OCI-LY1 (cell line): ENCODE results near the gene SOBP.

ENCODE experiments used
- H2AFZ ChIP-seq: fragments of 200-600 bp; sonication (generic), shearing (Covaris generic); 2 replicates; pipeline ENCODE4 v1.6.0; 2014; ENCODE audit warnings: antibody characterized with exemption, mild to moderate bottlenecking, low read length
- H3F3A ChIP-seq: fragments of 200-600 bp; sonication (generic), shearing (Covaris generic); 2 replicates; pipeline ENCODE4 v1.6.0; 2014; ENCODE audit warnings: mild to moderate bottlenecking, antibody characterized with exemption, low read length, moderate library complexity; ENCODE audit not compliant: insufficient read depth
- H3K27ac ChIP-seq: fragments of 200-600 bp; sonication (generic); 2 replicates; pipeline ENCODE4 v1.5.1; 2014; ENCODE audit warnings: low read length, mixed run types, mild to moderate bottlenecking, low read depth; ENCODE audit not compliant: poor library complexity, severe bottlenecking
- H3K27me3 ChIP-seq: fragments of 200-600 bp; sonication (generic); 2 replicates; pipeline ENCODE4 v1.6.0; 2014; ENCODE audit warnings: antibody characterized with exemption, mild to moderate bottlenecking, low read length, moderate library complexity; ENCODE audit not compliant: insufficient read depth
- H3K36me3 ChIP-seq: fragments of 200-600 bp; sonication (generic); 2 replicates; pipeline ENCODE4 v1.6.1; 2014; ENCODE audit warnings: mild to moderate bottlenecking, antibody characterized with exemption, low read length, moderate library complexity, mixed read lengths; ENCODE audit not compliant: insufficient read depth
- H3K4me1 ChIP-seq: fragments of 200-600 bp; sonication (generic); 2 replicates; pipeline ENCODE4 v1.5.1; 2014; ENCODE audit warnings: mild to moderate bottlenecking, low read length, moderate library complexity; ENCODE audit not compliant: insufficient read depth, severe bottlenecking
- H3K4me2 ChIP-seq: fragments of 200-600 bp; sonication (generic), shearing (Covaris generic); 2 replicates; pipeline ENCODE4 v1.6.1; 2014; ENCODE audit warnings: low read length
- H3K4me3 ChIP-seq: fragments of 200-600 bp; sonication (generic); 2 replicates; pipeline ENCODE4 v1.5.1; 2014; ENCODE audit warnings: low read length, low read depth, mild to moderate bottlenecking, mixed read lengths; ENCODE audit not compliant: poor library complexity, severe bottlenecking
- H3K79me2 ChIP-seq: fragments of 200-600 bp; shearing (Covaris generic); 2 replicates; pipeline ENCODE4 v1.6.1; 2016; ENCODE audit warnings: mixed run types, low read length, mixed read lengths; ENCODE audit not compliant: insufficient read depth
- H3K9ac ChIP-seq: fragments of 200-600 bp; sonication (generic), shearing (Covaris generic); 2 replicates; pipeline ENCODE4 v1.6.1; 2014; ENCODE audit warnings: mild to moderate bottlenecking, low read length, mixed read lengths
- H3K9me2 ChIP-seq: fragments of 200-600 bp; sonication (generic), shearing (Covaris generic); 2 replicates; pipeline ENCODE4 v1.6.1; 2014; ENCODE audit warnings: low read depth, mild to moderate bottlenecking, low read length, mixed read lengths
- H3K9me3 ChIP-seq: fragments of 200-600 bp; shearing (Covaris generic); 2 replicates; pipeline ENCODE4 v1.6.1; 2014; ENCODE audit warnings: low read length, mixed read lengths
- H4K20me1 ChIP-seq: fragments of 200-600 bp; sonication (generic), shearing (Covaris generic); 2 replicates; pipeline ENCODE4 v1.6.0; 2016; ENCODE audit warnings: mild to moderate bottlenecking, low read length; ENCODE audit not compliant: insufficient read depth
- CTCF ChIP-seq: fragments of 200-600 bp; sonication (generic), shearing (Covaris generic); IDR thresholded peaks from 2 replicates; pipeline ENCODE4 v1.5.1; 2017; ENCODE audit warnings: mild to moderate bottlenecking, antibody characterized with exemption, low read length, moderate library complexity, mixed read lengths
- EZH2 ChIP-seq: fragments of 200-600 bp; sonication (generic), shearing (Covaris generic); IDR thresholded peaks from 2 replicates; pipeline ENCODE4 v1.8.0; 2017; ENCODE audit warnings: borderline replicate concordance, mixed run types, mild to moderate bottlenecking, antibody characterized with exemption, low read length, moderate library complexity, mixed read lengths

SOBP gene

GRCh38 chr6:107641071-107641470 lies 151.2 kb downstream of the SOBP start:
- peak overlapping the region; percentile 10; the same call in 1 of the 2 replicates for H3K9ac ChIP-seq
- H3K79me2 ChIP-seq, result no peaks in the 10 kb centered on the region
- peaks cover 66% of the 10 kb centered on the region for H3K4me1 ChIP-seq
- H3K27me3 ChIP-seq, result no peaks in the 10 kb centered on the region
- no peaks in the 10 kb centered on the region for H3K9me3 ChIP-seq
- H3K9me2 ChIP-seq, result no peaks in the 10 kb centered on the region
- TF ChIP-seq CTCF, result no peak
- TF ChIP-seq EZH2, result no peak
- H3K27ac ChIP-seq, result peak overlapping the region; percentile 81
- H3K36me3 ChIP-seq, result peaks cover 18% of the 10 kb centered on the region; the same call in 1 of the 2 replicates
- H2AFZ ChIP-seq, result no peak overlapping the region
- H3K4me2 ChIP-seq, result peak overlapping the region; percentile 55; the same call in 1 of the 2 replicates
- peak overlapping the region; percentile 11 for H3K4me3 ChIP-seq
- no peaks in the 10 kb centered on the region for H3F3A ChIP-seq
- no peaks in the 10 kb centered on the region for H4K20me1 ChIP-seq

GRCh38 chr6:107641500-107641941 lies 151.6 kb downstream of the SOBP start:
- Histone ChIP-seq H3K9me3 (no peaks in the 10 kb centered on the region), H3K9me2 (no peaks in the 10 kb centered on the region), H3K9ac (peak overlapping the region; percentile 10; the same call in 1 of the 2 replicates), H3K79me2 (no peaks in the 10 kb centered on the region), H3K27ac (peak overlapping the region; percentile 81), H3K27me3 (no peaks in the 10 kb centered on the region), H2AFZ (no peak overlapping the region), H3K36me3 (peaks cover 13% of the 10 kb centered on the region; the same call in 1 of the 2 replicates), H3F3A (no peaks in the 10 kb centered on the region), H4K20me1 (no peaks in the 10 kb centered on the region), H3K4me2 (peak overlapping the region; percentile 55), H3K4me1 (peaks cover 66% of the 10 kb centered on the region), H3K4me3 (peak overlapping the region; percentile 11)
- TF ChIP-seq EZH2, result no peak
- TF ChIP-seq CTCF, result no peak

GRCh38 chr6:107642095-107642860 lies 152.4 kb downstream of the SOBP start:
- Histone ChIP-seq H3K79me2 (no peaks in the 10 kb centered on the region), H2AFZ (no peak overlapping the region), H3K4me3 (peak overlapping the region; percentile 23), H3K9me3 (no peaks in the 10 kb centered on the region), H3K9ac (peak overlapping the region; percentile 36), H3F3A (no peaks in the 10 kb centered on the region), H3K27ac (peak overlapping the region; percentile 81), H4K20me1 (no peaks in the 10 kb centered on the region), H3K4me1 (peaks cover 61% of the 10 kb centered on the region), H3K4me2 (peak overlapping the region; percentile 55), H3K36me3 (peaks cover 6% of the 10 kb centered on the region; the same call in 1 of the 2 replicates), H3K9me2 (no peaks in the 10 kb centered on the region), H3K27me3 (no peaks in the 10 kb centered on the region)
- TF ChIP-seq CTCF (no peak), EZH2 (no peak)
